SK-N-MC (cell line): ENCODE measurements around the gene MRGPRX4.

Source experiments
- DNase-seq: peaks from one replicate; pipeline ENCODE4 v3.0.0-alpha.2; 2011; ENCODE audit warnings: low read depth, low spot score
- H3K27ac ChIP-seq: fragments of 200-600 bp; sonication (generic); 2 replicates; pipeline ENCODE4 v1.5.1; 2016; ENCODE audit warnings: mixed run types
- H3K36me3 ChIP-seq: fragments of 200-600 bp; sonication (generic); 2 replicates; pipeline ENCODE4 v1.6.1; 2017; ENCODE audit warnings: antibody characterized with exemption, low read length, mixed read lengths; ENCODE audit not compliant: insufficient read depth
- H3K4me3 ChIP-seq: fragments of 200-600 bp; sonication (generic); 2 replicates; pipeline ENCODE4 v1.5.1; 2016
- H3K9ac ChIP-seq: fragments of 200-600 bp; sonication (generic); 2 replicates; pipeline ENCODE4 v1.8.0; 2017; ENCODE audit warnings: mixed run types, mixed read lengths; ENCODE audit not compliant: insufficient read length
- H3K9me3 ChIP-seq: fragments of 200-600 bp; sonication (generic); 2 replicates; pipeline ENCODE4 v1.6.1; 2017; ENCODE audit warnings: low read depth, mild to moderate bottlenecking, antibody characterized with exemption, low read length, moderate library complexity, mixed read lengths
- EZH2 ChIP-seq: fragments of 200-600 bp; sonication (generic); IDR thresholded peaks from one replicate; pipeline ENCODE4 v1.6.1; 2017; ENCODE audit warnings: antibody characterized with exemption
- FOXP2 ChIP-seq: optimal IDR thresholded peaks from 2 replicates; pipeline ENCODE3; 2011; ENCODE audit warnings: mild to moderate bottlenecking, moderate library complexity; ENCODE audit not compliant: insufficient read depth; ENCODE audit errors: extremely low read length, control extremely low read depth
- POLR2AphosphoS5 ChIP-seq: IDR thresholded peaks from 2 replicates; pipeline ENCODE4 v1.6.1; 2012; ENCODE audit warnings: mild to moderate bottlenecking, low read depth, low read length, borderline replicate concordance

The MRGPRX4 gene

DNA sequence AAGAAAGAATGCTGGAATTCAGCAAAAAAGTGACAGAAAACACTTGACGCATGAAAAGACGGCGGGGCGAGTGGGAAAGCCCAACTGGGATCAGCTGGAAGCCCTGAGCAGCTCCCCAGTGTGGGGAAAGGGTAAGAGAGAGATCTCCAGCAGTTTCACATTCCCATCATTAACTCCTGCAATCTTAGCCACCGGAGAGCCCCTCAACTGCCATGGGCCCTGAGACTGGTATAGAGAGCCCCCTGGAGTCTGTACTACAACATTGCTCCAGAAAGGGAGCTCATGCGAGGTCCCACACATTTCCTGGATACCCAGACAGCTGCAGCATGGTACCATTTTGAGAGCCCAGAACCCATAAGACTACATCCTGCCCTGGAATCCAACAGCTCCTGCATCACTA, 31.1 kb downstream of the MRGPRX4 start:
- no peak overlapping the region for H3K4me3 ChIP-seq
- no peak for TF ChIP-seq EZH2
- no peak for TF ChIP-seq FOXP2
- no peak for TF ChIP-seq POLR2AphosphoS5
- DNase-seq: no peak

GRCh38 chr11:18204220-18204619, 31.6 kb downstream of the MRGPRX4 start:
- Histone ChIP-seq H3K9ac (no peak overlapping the region), H3K27ac (no peak overlapping the region), H3K4me3 (no peak overlapping the region), H3K9me3 (no peaks in the 10 kb centered on the region), H3K36me3 (no peaks in the 10 kb centered on the region)
- TF ChIP-seq POLR2AphosphoS5 (no peak), EZH2 (no peak), FOXP2 (no peak)
- no peak for DNase-seq

More for the DNA sequence above, 31.1 kb downstream of the MRGPRX4 start:
- Histone ChIP-seq H3K27ac (no peak overlapping the region), H3K9ac (no peak overlapping the region), H3K36me3 (no peaks in the 10 kb centered on the region), H3K9me3 (no peaks in the 10 kb centered on the region)

- Histone ChIP-seq H3K36me3 (no peaks in the 10 kb centered on the region), H3K27ac (no peak overlapping the region), H3K9ac (no peak overlapping the region), H3K4me3 (no peak overlapping the region), H3K9me3 (no peaks in the 10 kb centered on the region)
- TF ChIP-seq EZH2 (no peak), FOXP2 (no peak), POLR2AphosphoS5 (no peak)
- no peak for DNase-seq
Observed at GRCh38 chr11:18204771-18205170, 32.1 kb downstream of the MRGPRX4 start.

DNA sequence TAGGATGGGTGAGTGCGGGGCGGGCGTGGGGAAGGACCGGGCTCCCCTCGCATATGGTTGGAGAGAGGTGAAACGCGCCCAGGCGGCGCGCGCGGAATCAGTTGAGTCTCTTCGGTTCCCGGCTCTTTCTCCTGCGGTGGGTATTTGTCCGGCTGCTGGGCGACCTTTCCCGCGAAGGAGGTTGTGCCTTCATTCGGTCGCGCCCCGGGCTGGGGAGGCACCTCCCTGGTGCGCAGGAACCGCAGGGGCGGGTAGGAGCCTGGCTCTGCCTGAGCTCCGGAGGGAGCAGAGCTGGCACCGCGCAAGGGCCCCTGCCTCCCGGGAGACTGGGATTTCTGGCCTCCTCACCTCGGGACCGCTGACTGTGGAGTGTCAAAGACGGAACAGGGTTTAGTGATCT, 36.4 kb downstream of the MRGPRX4 start:
- Histone ChIP-seq H3K27ac (no peak overlapping the region), H3K4me3 (no peak overlapping the region), H3K9me3 (no peaks in the 10 kb centered on the region), H3K9ac (no peak overlapping the region), H3K36me3 (no peaks in the 10 kb centered on the region)
- DNase-seq: no peak
- TF ChIP-seq FOXP2 (no peak), EZH2 (no peak), POLR2AphosphoS5 (no peak)

DNA sequence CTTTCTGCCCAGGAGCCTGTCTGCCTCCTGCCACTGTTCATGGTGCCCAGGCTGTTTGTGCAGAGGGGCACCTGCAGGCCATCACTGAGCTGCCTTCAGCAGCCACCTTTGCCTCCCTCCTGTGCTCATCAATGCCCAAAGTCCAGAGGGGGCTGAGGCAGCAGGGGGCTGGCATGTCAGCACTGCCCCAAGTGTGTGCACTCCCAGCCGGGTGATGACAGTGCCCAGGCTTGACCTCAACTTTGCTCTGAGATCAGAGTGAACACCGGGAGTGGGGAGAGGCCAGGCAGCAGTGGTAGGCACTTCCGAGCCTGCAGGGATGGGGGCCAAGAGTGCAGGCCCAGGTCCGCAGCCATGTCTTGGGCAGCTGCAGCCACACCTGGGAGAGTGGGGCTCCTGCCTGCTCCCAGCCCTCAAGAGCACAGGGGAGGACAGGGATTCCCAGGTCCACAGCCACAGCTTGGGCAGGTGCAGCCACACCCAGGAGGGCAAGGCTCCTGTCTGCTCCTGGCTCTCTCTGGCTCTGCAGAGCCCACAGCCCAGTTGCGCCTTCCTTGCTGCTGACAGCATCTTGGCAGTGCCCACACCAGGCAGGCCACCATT, 48.7 kb downstream of the MRGPRX4 start:
- Histone ChIP-seq H3K9me3 (no peaks in the 10 kb centered on the region), H3K27ac (no peak overlapping the region), H3K36me3 (no peaks in the 10 kb centered on the region), H3K4me3 (no peak overlapping the region), H3K9ac (no peak overlapping the region)
- TF ChIP-seq EZH2: no peak
- no peak for TF ChIP-seq POLR2AphosphoS5
- TF ChIP-seq FOXP2: no peak
- no peak for DNase-seq

- no peak overlapping the region for H3K27ac ChIP-seq
- no peak for DNase-seq
- no peaks in the 10 kb centered on the region for H3K36me3 ChIP-seq
- TF ChIP-seq FOXP2 (no peak), EZH2 (no peak)
- no peaks in the 10 kb centered on the region for H3K9me3 ChIP-seq
- H3K4me3 ChIP-seq: no peak overlapping the region
- H3K9ac ChIP-seq: no peak overlapping the region
Observed at GRCh38 chr11:18222814-18223421, 50.3 kb downstream of the MRGPRX4 start.
